ENCODE results near the gene GALNT6.
"Not testable (repeated sequence)": the region's sequence is repeated elsewhere in the genome, so short reads cannot be mapped to it uniquely, and the experiment has no call there.

Gene GALNT6

GRCh38 chr12:51342416-51342815, 48.8 kb downstream of the GALNT6 start:
- Histone ChIP-seq H3K36me3 (replicated peaks in 1 of 2; ENCODE audit: control insufficient read depth in 2 of 2, insufficient read depth in 2 of 2, low read length in 2 of 2) (no peaks in the 10 kb centered on the region), H3K4me2 (ENCODE audit: insufficient read depth, low read length, poor library complexity, severe bottlenecking) (no peak overlapping the region), H3K23ac (ENCODE audit: low read depth, low read length, poor library complexity) (no peak overlapping the region), H2BK5ac (ENCODE audit: low read length) (no peak overlapping the region), H3K4ac (ENCODE audit: low read length) (peak overlapping the region; percentile 89), H3K4me3 (ENCODE audit: low read length in 2 of 2) (peak overlapping the region in 1 of 2 donors; percentile 30), H3K18ac (ENCODE audit: low read length) (peak overlapping the region; percentile 71), H4K8ac (ENCODE audit: low read depth, low read length) (no peak overlapping the region), H3K79me1 (ENCODE audit: low read depth, low read length) (peaks cover 2% of the 10 kb centered on the region), H3K27ac (replicated peaks; ENCODE audit: low read length) (no peak overlapping the region), H2BK15ac (ENCODE audit: low read length) (no peak overlapping the region), H4K91ac (ENCODE audit: low read depth, low read length, poor library complexity) (no peak overlapping the region), H3K27me3 (ENCODE audit: control insufficient read depth in 3 of 3, insufficient read depth in 3 of 3, low read depth in 1 of 3, low read length in 3 of 3) (peaks cover 0 to 8% (median 2%) of the 10 kb centered on the region in 3 experiments), H3K4me1 (ENCODE audit: control insufficient read depth in 2 of 2, insufficient read depth in 1 of 2, low read depth in 1 of 2, low read length in 2 of 2) (peaks cover 0 to 8% of the 10 kb centered on the region in 2 donors), H2AFZ (ENCODE audit: low read length) (no peak overlapping the region), H3K9me3 (replicated peaks in 1 of 2; ENCODE audit: control insufficient read depth in 2 of 2, insufficient read depth in 1 of 2, low read depth in 1 of 2, low read length in 2 of 2) (peaks cover 0 to 2% of the 10 kb centered on the region in 2 donors), H3K9ac (ENCODE audit: low read depth, low read length, poor library complexity) (no peak overlapping the region), H2AK5ac (ENCODE audit: low read depth, low read length) (no peak overlapping the region), H2BK120ac (ENCODE audit: low read depth, low read length) (no peak overlapping the region), H3K14ac (ENCODE audit: low read length) (peak overlapping the region; percentile 1), H2BK12ac (ENCODE audit: low read length) (peak overlapping the region; percentile 82)
- no CpG with 5 or more reads among the region's 10 CpGs for WGBS, 2 donors (ENCODE audit: extremely low coverage in 2 of 2, insufficient read length in 2 of 2, insufficient replicate concordance in 1 of 2)
- DNase-seq (ENCODE audit: low spot score): no peak

- Histone ChIP-seq H3K4ac (ENCODE audit: low read length) (no peak overlapping the region), H2BK5ac (ENCODE audit: low read length) (no peak overlapping the region), H3K23ac (ENCODE audit: low read depth, low read length, poor library complexity) (no peak overlapping the region), H3K79me1 (ENCODE audit: low read depth, low read length) (peaks cover 2% of the 10 kb centered on the region), H4K8ac (ENCODE audit: low read depth, low read length) (no peak overlapping the region), H2BK15ac (ENCODE audit: low read length) (no peak overlapping the region), H2BK12ac (ENCODE audit: low read length) (no peak overlapping the region), H3K27ac (replicated peaks; ENCODE audit: low read length) (no peak overlapping the region), H2AFZ (ENCODE audit: low read length) (peak overlapping the region; percentile 80), H3K14ac (ENCODE audit: low read length) (no peak overlapping the region), H3K36me3 (replicated peaks in 1 of 2; ENCODE audit: control insufficient read depth in 2 of 2, insufficient read depth in 2 of 2, low read length in 2 of 2) (no peaks in the 10 kb centered on the region), H3K4me2 (ENCODE audit: insufficient read depth, low read length, poor library complexity, severe bottlenecking) (no peak overlapping the region), H3K4me3 (ENCODE audit: low read length in 2 of 2) (peak overlapping the region in 1 of 2 donors; percentile 5), H2AK5ac (ENCODE audit: low read depth, low read length) (no peak overlapping the region), H3K9me3 (replicated peaks in 1 of 2; ENCODE audit: control insufficient read depth in 2 of 2, insufficient read depth in 1 of 2, low read depth in 1 of 2, low read length in 2 of 2) (peaks cover 0 to 2% of the 10 kb centered on the region in 2 donors), H2BK120ac (ENCODE audit: low read depth, low read length) (no peak overlapping the region), H3K4me1 (ENCODE audit: control insufficient read depth in 2 of 2, insufficient read depth in 1 of 2, low read depth in 1 of 2, low read length in 2 of 2) (peaks cover 0 to 8% of the 10 kb centered on the region in 2 donors), H3K18ac (ENCODE audit: low read length) (peak overlapping the region; percentile 66), H3K9ac (ENCODE audit: low read depth, low read length, poor library complexity) (no peak overlapping the region), H4K91ac (ENCODE audit: low read depth, low read length, poor library complexity) (no peak overlapping the region), H3K27me3 (ENCODE audit: control insufficient read depth in 3 of 3, insufficient read depth in 3 of 3, low read depth in 1 of 3, low read length in 3 of 3) (peaks cover 0 to 6% (median 2%) of the 10 kb centered on the region in 3 experiments)
- WGBS, 2 donors (ENCODE audit: extremely low coverage in 2 of 2, insufficient read length in 2 of 2, insufficient replicate concordance in 1 of 2): no CpG with 5 or more reads among the region's 9 CpGs
- peak; percentile 70 for DNase-seq (ENCODE audit: low spot score)
Measured at GRCh38 chr12:51341251-51342007, 49.8 kb downstream of the GALNT6 start.

GRCh38 chr12:51339750-51340149, 51.5 kb downstream of the GALNT6 start:
- Histone ChIP-seq H2BK12ac (ENCODE audit: low read length) (peak overlapping the region; percentile 75), H3K4ac (ENCODE audit: low read length) (no peak overlapping the region), H3K23ac (ENCODE audit: low read depth, low read length, poor library complexity) (no peak overlapping the region), H3K27me3 (ENCODE audit: control insufficient read depth in 3 of 3, insufficient read depth in 3 of 3, low read depth in 1 of 3, low read length in 3 of 3) (peaks cover 0 to 6% (median 0%) of the 10 kb centered on the region in 3 experiments), H3K14ac (ENCODE audit: low read length) (no peak overlapping the region), H2BK5ac (ENCODE audit: low read length) (no peak overlapping the region), H3K4me1 (ENCODE audit: control insufficient read depth in 2 of 2, insufficient read depth in 1 of 2, low read depth in 1 of 2, low read length in 2 of 2) (peaks cover 0 to 3% of the 10 kb centered on the region in 2 donors), H3K4me2 (ENCODE audit: insufficient read depth, low read length, poor library complexity, severe bottlenecking) (no peak overlapping the region), H2BK120ac (ENCODE audit: low read depth, low read length) (peak overlapping the region; percentile 82), H3K27ac (replicated peaks; ENCODE audit: low read length) (no peak overlapping the region), H3K18ac (ENCODE audit: low read length) (peak overlapping the region; percentile 66), H4K8ac (ENCODE audit: low read depth, low read length) (no peak overlapping the region), H2AK5ac (ENCODE audit: low read depth, low read length) (peak overlapping the region; percentile 90), H3K79me1 (ENCODE audit: low read depth, low read length) (peaks cover 2% of the 10 kb centered on the region), H3K36me3 (replicated peaks in 1 of 2; ENCODE audit: control insufficient read depth in 2 of 2, insufficient read depth in 2 of 2, low read length in 2 of 2) (no peaks in the 10 kb centered on the region), H3K9ac (ENCODE audit: low read depth, low read length, poor library complexity) (no peak overlapping the region), H3K4me3 (ENCODE audit: low read length in 2 of 2) (no peak overlapping the region), H3K9me3 (replicated peaks in 1 of 2; ENCODE audit: control insufficient read depth in 2 of 2, insufficient read depth in 1 of 2, low read depth in 1 of 2, low read length in 2 of 2) (peaks cover 0 to 2% of the 10 kb centered on the region in 2 donors), H2AFZ (ENCODE audit: low read length) (no peak overlapping the region), H2BK15ac (ENCODE audit: low read length) (peak overlapping the region; percentile 63), H4K91ac (ENCODE audit: low read depth, low read length, poor library complexity) (no peak overlapping the region)
- DNase-seq (ENCODE audit: low spot score): no peak
- no CpG with 5 or more reads among the region's 6 CpGs for WGBS, 2 donors (ENCODE audit: extremely low coverage in 2 of 2, insufficient read length in 2 of 2, insufficient replicate concordance in 1 of 2)

GRCh38 chr12:51337336-51337735, 53.9 kb downstream of the GALNT6 start:
- H4K91ac ChIP-seq (ENCODE audit: low read depth, low read length, poor library complexity); H3K27ac ChIP-seq (replicated peaks; ENCODE audit: low read length); H3K36me3 ChIP-seq (replicated peaks in 1 of 2; ENCODE audit: control insufficient read depth in 2 of 2, insufficient read depth in 2 of 2, low read length in 2 of 2); H3K27me3 ChIP-seq (ENCODE audit: control insufficient read depth in 3 of 3, insufficient read depth in 3 of 3, low read depth in 1 of 3, low read length in 3 of 3); H2BK5ac ChIP-seq (ENCODE audit: low read length); H3K4me3 ChIP-seq (ENCODE audit: low read length in 2 of 2); H3K4me2 ChIP-seq (ENCODE audit: insufficient read depth, low read length, poor library complexity, severe bottlenecking); H3K4ac ChIP-seq (ENCODE audit: low read length); H3K4me1 ChIP-seq (ENCODE audit: control insufficient read depth in 2 of 2, insufficient read depth in 1 of 2, low read depth in 1 of 2, low read length in 2 of 2); H4K8ac ChIP-seq (ENCODE audit: low read depth, low read length); H2BK120ac ChIP-seq (ENCODE audit: low read depth, low read length); H2AFZ ChIP-seq (ENCODE audit: low read length); DNase-seq (ENCODE audit: low spot score); H3K23ac ChIP-seq (ENCODE audit: low read depth, low read length, poor library complexity); H3K18ac ChIP-seq (ENCODE audit: low read length); H3K79me1 ChIP-seq (ENCODE audit: low read depth, low read length); H3K14ac ChIP-seq (ENCODE audit: low read length); H2BK15ac ChIP-seq (ENCODE audit: low read length); H3K9me3 ChIP-seq (replicated peaks in 1 of 2; ENCODE audit: control insufficient read depth in 2 of 2, insufficient read depth in 1 of 2, low read depth in 1 of 2, low read length in 2 of 2); H3K9ac ChIP-seq (ENCODE audit: low read depth, low read length, poor library complexity); H2AK5ac ChIP-seq (ENCODE audit: low read depth, low read length); H2BK12ac ChIP-seq (ENCODE audit: low read length): not testable (repeated sequence)
